DMS 273 (cell line): ENCODE data around the gene PPP1CA.

Experiments
- DNase-seq: peaks from one replicate; lab custom pipeline; 2025; ENCODE audit not compliant: unreplicated experiment; lab: John Stamatoyannopoulos, UW

The PPP1CA gene

GRCh38 chr11:67418476-67419281 is 17.0 kb upstream of the PPP1CA start:
- DNase-seq, result peak; percentile 82

GRCh38 chr11:67417425-67417824 is 15.8 kb upstream of the PPP1CA start:
- no peak for DNase-seq

- DNase-seq, result peak; percentile 66
Observed at GRCh38 chr11:67416416-67417335, 15.0 kb upstream of the PPP1CA start.

- peak; percentile 34 for DNase-seq
Observed at GRCh38 chr11:67415501-67416304, 14.0 kb upstream of the PPP1CA start, which contains the start of gene CARNS1. Gene CARNS1 (plus strand): TSS chr11:67415678. CDS start chr11:67416200, 522 bp downstream.

- no peak for DNase-seq
Observed at GRCh38 chr11:67413266-67413849, 11.7 kb upstream of the PPP1CA start.

GRCh38 chr11:67412495-67413179 is 11.0 kb upstream of the PPP1CA start:
- DNase-seq, result no peak

GRCh38 chr11:67411785-67412152 is 10.1 kb upstream of the PPP1CA start:
- DNase-seq, result no peak

GRCh38 chr11:67410984-67411784 is 9.5 kb upstream of the PPP1CA start:
- no peak for DNase-seq

GRCh38 chr11:67410369-67410831 is 8.7 kb upstream of the PPP1CA start:
- DNase-seq, result no peak

- peak; percentile 36 for DNase-seq
Observed at GRCh38 chr11:67409781-67410368, 8.2 kb upstream of the PPP1CA start.

- no peak for DNase-seq
Observed at GRCh38 chr11:67409261-67409666, 7.6 kb upstream of the PPP1CA start.

- DNase-seq, result no peak
Observed at GRCh38 chr11:67408437-67409200, 7.0 kb upstream of the PPP1CA start.

GRCh38 chr11:67407688-67408163 is 6.1 kb upstream of the PPP1CA start:
- DNase-seq, result no peak

- DNase-seq, result peak; percentile 24
Observed at GRCh38 chr11:67406969-67407687, 5.5 kb upstream of the PPP1CA start.

GRCh38 chr11:67406420-67406968 is 4.8 kb upstream of the PPP1CA start:
- DNase-seq, result no peak

GRCh38 chr11:67405688-67406339 is 4.2 kb upstream of the PPP1CA start:
- no peak for DNase-seq
